CD4-positive, alpha-beta T cell treated with Interleukin-1 beta for 1 hour (primary cell): ENCODE data around the gene ZDHHC23.
A peak's percentile ranks its signal among the peaks of the same experiment; 100 is the strongest.

Source experiments
- DNase-seq, 2 donors: peaks; one replicate each; pipeline ENCODE4 v3.0.0-alpha.2; 2020 to 2022

The ZDHHC23 gene

GRCh38 chr3:113947372-113948014 lies at the start of gene ZDHHC23:
Gene ZDHHC23, plus strand, starts transcription at chr3:113948013. Its CDS starts 790 bp downstream, at chr3:113948803.
- peak; percentile 73 to 76 for DNase-seq

GRCh38 chr3:113898892-113899291 lies 48.9 kb upstream of the ZDHHC23 start:
- DNase-seq = no peak

- DNase-seq = no peak
Measured at GRCh38 chr3:113906568-113907140, 41.2 kb upstream of the ZDHHC23 start.

GRCh38 chr3:113908133-113908532 lies 39.7 kb upstream of the ZDHHC23 start:
- no peak for DNase-seq

GRCh38 chr3:113910966-113911365 lies 36.8 kb upstream of the ZDHHC23 start:
- DNase-seq = no peak

- DNase-seq = peak; percentile 26 to 60
Measured at GRCh38 chr3:113912552-113913236, 35.1 kb upstream of the ZDHHC23 start.

- no peak for DNase-seq
Measured at GRCh38 chr3:113914646-113915045, 33.2 kb upstream of the ZDHHC23 start.

- DNase-seq = peak in 1 of 2 donors; percentile 1
Measured at GRCh38 chr3:113927556-113927955, 20.3 kb upstream of the ZDHHC23 start.

GRCh38 chr3:113946831-113947230 lies 982 bp upstream of the ZDHHC23 start:
- DNase-seq = no peak

GRCh38 chr3:113948015-113948917 lies 453 bp downstream of the ZDHHC23 start:
- peak; percentile 8 to 17 for DNase-seq

- no peak for DNase-seq
Measured at GRCh38 chr3:113952921-113953320, 5.1 kb downstream of the ZDHHC23 start.

- no peak for DNase-seq
Measured at GRCh38 chr3:113953677-113954076, 5.9 kb downstream of the ZDHHC23 start.

GRCh38 chr3:113954091-113954685 lies 6.4 kb downstream of the ZDHHC23 start:
- no peak for DNase-seq

- no peak for DNase-seq
Measured at GRCh38 chr3:113963879-113964278, 16.1 kb downstream of the ZDHHC23 start.

GRCh38 chr3:113966172-113966571 lies 18.4 kb downstream of the ZDHHC23 start:
- DNase-seq = no peak

GRCh38 chr3:113968986-113969385 lies 21.2 kb downstream of the ZDHHC23 start:
- DNase-seq = no peak

- no peak for DNase-seq
Measured at GRCh38 chr3:113977822-113978221, 30.0 kb downstream of the ZDHHC23 start.

- DNase-seq = no peak
Measured at GRCh38 chr3:113979916-113980315, 32.1 kb downstream of the ZDHHC23 start.

- no peak for DNase-seq
Measured at GRCh38 chr3:113981803-113982202, 34.0 kb downstream of the ZDHHC23 start.

GRCh38 chr3:113983544-113983943 lies 35.7 kb downstream of the ZDHHC23 start:
- no peak for DNase-seq

- peak; percentile 10 to 62 for DNase-seq
Measured at GRCh38 chr3:113985541-113985940, 37.7 kb downstream of the ZDHHC23 start.

- DNase-seq = peak in 1 of 2 donors; percentile 72
Measured at GRCh38 chr3:114005481-114005880, 57.7 kb downstream of the ZDHHC23 start.
